Stimulated activated naive B cell treated with anti-CD40 and anti-IgM and Interleukin-4, amounts not matched to agents 10 μg/mL and 1 μg/mL and 100 μg/mL, for 72 hours (primary cell): Measurements from ENCODE around the gene ACVR1C.
"Not testable (repeated sequence)": the region's sequence is repeated elsewhere in the genome, so short reads cannot be mapped to it uniquely, and the experiment has no call there.

Source experiments
- ATAC-seq, 2 donors: fragments of 150-1000 bp; cut with Tn5 transposase; replicated peaks; 2 replicates each; pipeline ENCODE4 v1.10.0; 2021; ENCODE audit warnings: moderate library complexity in 1 of 2
- DNase-seq: peaks from one replicate; pipeline ENCODE4 v3.0.0; 2021
- H3K27ac Mint-ChIP-seq: one replicate; pipeline ENCODE4 v1.8.0; 2022; ENCODE audit warnings: mild to moderate bottlenecking, mixed read lengths
- H3K27me3 Mint-ChIP-seq, 2 donors: one replicate each; pipeline ENCODE4 v1.8.0; 2022; ENCODE audit warnings: mixed read lengths in 2 of 2
- H3K36me3 Mint-ChIP-seq, 2 donors: one replicate each; pipeline ENCODE4 v1.8.0; 2022; ENCODE audit warnings: mixed read lengths in 2 of 2, mild to moderate bottlenecking in 1 of 2
- H3K4me1 Mint-ChIP-seq, 2 donors: one replicate each; pipeline ENCODE4 v1.8.0; 2022; ENCODE audit warnings: mixed read lengths in 2 of 2, mild to moderate bottlenecking in 1 of 2
- H3K4me3 Mint-ChIP-seq, 2 donors: one replicate each; pipeline ENCODE4 v1.8.0; 2022; ENCODE audit warnings: mild to moderate bottlenecking in 2 of 2, mixed read lengths in 2 of 2, moderate library complexity in 1 of 2
- H3K9me3 Mint-ChIP-seq, 2 donors: one replicate each; pipeline ENCODE4 v1.8.0; 2022; ENCODE audit warnings: mixed read lengths in 2 of 2, mild to moderate bottlenecking in 1 of 2

The ACVR1C gene

GRCh38 chr2:157606534-157606933 is 22.1 kb downstream of the ACVR1C start:
- ATAC-seq, result no peak
- peaks cover 3 to 4% of the 10 kb centered on the region in 2 donors for H3K36me3 Mint-ChIP-seq
- DNase-seq, result no peak
- peaks cover 20 to 21% of the 10 kb centered on the region in 2 donors for H3K27me3 Mint-ChIP-seq
- no peaks in the 10 kb centered on the region for H3K4me1 Mint-ChIP-seq
- H3K4me3 Mint-ChIP-seq, result no peak overlapping the region
- H3K9me3 Mint-ChIP-seq, result peaks cover 7 to 11% of the 10 kb centered on the region in 2 donors
- H3K27ac Mint-ChIP-seq, result no peak overlapping the region

GRCh38 chr2:157603198-157603597 is 25.5 kb downstream of the ACVR1C start:
- no peak overlapping the region for H3K4me3 Mint-ChIP-seq
- no peaks in the 10 kb centered on the region for H3K4me1 Mint-ChIP-seq
- H3K27ac Mint-ChIP-seq, result no peak overlapping the region
- no peaks in the 10 kb centered on the region for H3K9me3 Mint-ChIP-seq
- peaks cover 2% of the 10 kb centered on the region in 2 donors for H3K27me3 Mint-ChIP-seq
- DNase-seq (no peak), ATAC-seq (no peak)
- H3K36me3 Mint-ChIP-seq, result no peaks in the 10 kb centered on the region

- Mint-ChIP-seq H3K27ac (no peak overlapping the region), H3K27me3 (peaks cover 0 to 5% of the 10 kb centered on the region in 2 donors), H3K4me1 (peaks cover 0 to 6% of the 10 kb centered on the region in 2 donors), H3K36me3 (no peaks in the 10 kb centered on the region), H3K4me3 (no peak overlapping the region), H3K9me3 (no peaks in the 10 kb centered on the region)
- ATAC-seq (no peak), DNase-seq (no peak)
Measured at GRCh38 chr2:157601807-157602206, 26.9 kb downstream of the ACVR1C start.

GRCh38 chr2:157596992-157597681 is 31.5 kb downstream of the ACVR1C start:
- Mint-ChIP-seq H3K27me3 (peaks cover 0 to 10% of the 10 kb centered on the region in 2 donors), H3K27ac (no peak overlapping the region), H3K4me1 (peaks cover 3 to 11% of the 10 kb centered on the region in 2 donors), H3K4me3 (peak overlapping the region; percentile 48 to 77), H3K9me3 (no peaks in the 10 kb centered on the region), H3K36me3 (no peaks in the 10 kb centered on the region)
- ATAC-seq, result peak; percentile 77 to 80
- peak; percentile 39 for DNase-seq

- DNase-seq (no peak), ATAC-seq (no peak)
- Mint-ChIP-seq H3K9me3 (no peaks in the 10 kb centered on the region), H3K36me3 (no peaks in the 10 kb centered on the region), H3K4me3 (no peak overlapping the region), H3K27ac (no peak overlapping the region), H3K27me3 (peaks cover 0 to 10% of the 10 kb centered on the region in 2 donors), H3K4me1 (peaks cover 3 to 11% of the 10 kb centered on the region in 2 donors)
Measured at GRCh38 chr2:157593411-157593810, 35.3 kb downstream of the ACVR1C start.

- Mint-ChIP-seq H3K27ac (no peak overlapping the region), H3K4me3 (no peak overlapping the region), H3K27me3 (peaks cover 0 to 10% of the 10 kb centered on the region in 2 donors), H3K36me3 (no peaks in the 10 kb centered on the region), H3K4me1 (peaks cover 3 to 11% of the 10 kb centered on the region in 2 donors), H3K9me3 (no peaks in the 10 kb centered on the region)
- ATAC-seq (peak in 1 of 2 donors; percentile 34), DNase-seq (no peak)
Measured at GRCh38 chr2:157592948-157593347, 35.7 kb downstream of the ACVR1C start.

GRCh38 chr2:157592374-157592773 is 36.3 kb downstream of the ACVR1C start:
- Mint-ChIP-seq H3K9me3 (no peaks in the 10 kb centered on the region), H3K4me3 (no peak overlapping the region), H3K27me3 (peaks cover 0 to 10% of the 10 kb centered on the region in 2 donors), H3K4me1 (peaks cover 3 to 8% of the 10 kb centered on the region in 2 donors), H3K36me3 (no peaks in the 10 kb centered on the region), H3K27ac (no peak overlapping the region)
- ATAC-seq (no peak), DNase-seq (no peak)

- no peak for DNase-seq
Measured at GRCh38 chr2:157587576-157587975, 41.1 kb downstream of the ACVR1C start.

GRCh38 chr2:157574165-157574564 is 54.5 kb downstream of the ACVR1C start:
- H3K9me3 Mint-ChIP-seq, result no peaks in the 10 kb centered on the region
- H3K36me3 Mint-ChIP-seq, result no peaks in the 10 kb centered on the region
- H3K4me3 Mint-ChIP-seq, result no peak overlapping the region
- DNase-seq (no peak), ATAC-seq (no peak)
- H3K27me3 Mint-ChIP-seq, result no peaks in the 10 kb centered on the region
- H3K27ac Mint-ChIP-seq, result no peak overlapping the region
- peaks cover 2 to 5% of the 10 kb centered on the region in 2 donors for H3K4me1 Mint-ChIP-seq

More at GRCh38 chr2:157587576-157587975, 41.1 kb downstream of the ACVR1C start:
- no peaks in the 10 kb centered on the region for H3K36me3 Mint-ChIP-seq
- no peaks in the 10 kb centered on the region for H3K4me1 Mint-ChIP-seq
- H3K27ac Mint-ChIP-seq, result no peak overlapping the region
- no peaks in the 10 kb centered on the region for H3K27me3 Mint-ChIP-seq
- ATAC-seq, result no peak
- H3K4me3 Mint-ChIP-seq, result no peak overlapping the region
- H3K9me3 Mint-ChIP-seq, result no peaks in the 10 kb centered on the region

- H3K9me3 Mint-ChIP-seq, result no peaks in the 10 kb centered on the region
- no peak for DNase-seq
- peaks cover 2 to 5% of the 10 kb centered on the region in 2 donors for H3K4me1 Mint-ChIP-seq
- H3K27me3 Mint-ChIP-seq, result no peaks in the 10 kb centered on the region
- no peaks in the 10 kb centered on the region for H3K36me3 Mint-ChIP-seq
- H3K4me3 Mint-ChIP-seq, result no peak overlapping the region
- ATAC-seq, result peak; percentile 50 to 60
- no peak overlapping the region for H3K27ac Mint-ChIP-seq
Measured at GRCh38 chr2:157572725-157573124, 55.9 kb downstream of the ACVR1C start.

GRCh38 chr2:157566623-157567022 is 62.0 kb downstream of the ACVR1C start:
- H3K27me3 Mint-ChIP-seq, H3K4me3 Mint-ChIP-seq: not testable (repeated sequence)

GRCh38 chr2:157566113-157566512 is 62.6 kb downstream of the ACVR1C start:
- H3K9me3 Mint-ChIP-seq, DNase-seq, H3K4me3 Mint-ChIP-seq, H3K36me3 Mint-ChIP-seq, ATAC-seq, H3K4me1 Mint-ChIP-seq, H3K27me3 Mint-ChIP-seq, H3K27ac Mint-ChIP-seq: not testable (repeated sequence)

More at GRCh38 chr2:157566623-157567022, 62.0 kb downstream of the ACVR1C start:
- not testable (repeated sequence) for H3K36me3 Mint-ChIP-seq, H3K27ac Mint-ChIP-seq, DNase-seq, H3K9me3 Mint-ChIP-seq, ATAC-seq, H3K4me1 Mint-ChIP-seq

- no peak for ATAC-seq
- Mint-ChIP-seq H3K4me1 (peaks cover 0 to 9% of the 10 kb centered on the region in 2 donors), H3K4me3 (no peak overlapping the region), H3K27me3 (no peaks in the 10 kb centered on the region), H3K9me3 (peaks cover 6% of the 10 kb centered on the region in 2 donors), H3K36me3 (no peaks in the 10 kb centered on the region), H3K27ac (no peak overlapping the region)
- no peak for DNase-seq
Measured at GRCh38 chr2:157565550-157565949, 63.1 kb downstream of the ACVR1C start.

- Mint-ChIP-seq H3K4me1 (peaks cover 0 to 9% of the 10 kb centered on the region in 2 donors), H3K27ac (no peak overlapping the region), H3K4me3 (no peak overlapping the region), H3K27me3 (no peaks in the 10 kb centered on the region), H3K36me3 (no peaks in the 10 kb centered on the region), H3K9me3 (peaks cover 6% of the 10 kb centered on the region in 2 donors)
- ATAC-seq, result no peak
- DNase-seq, result no peak
Measured at GRCh38 chr2:157559890-157560289, 68.8 kb downstream of the ACVR1C start.

- DNase-seq (no peak), ATAC-seq (no peak)
- H3K27ac Mint-ChIP-seq, result no peak overlapping the region
- peaks cover 0 to 9% of the 10 kb centered on the region in 2 donors for H3K4me1 Mint-ChIP-seq
- no peaks in the 10 kb centered on the region for H3K36me3 Mint-ChIP-seq
- H3K9me3 Mint-ChIP-seq, result peaks cover 6% of the 10 kb centered on the region in 2 donors
- H3K27me3 Mint-ChIP-seq, result no peaks in the 10 kb centered on the region
- no peak overlapping the region for H3K4me3 Mint-ChIP-seq
Measured at GRCh38 chr2:157559461-157559860, 69.2 kb downstream of the ACVR1C start.
